Non-pigmented ciliary epithelial cell (primary cell): ENCODE results near the gene CEP170B.
A peak's percentile ranks its signal among the peaks of the same experiment; 100 is the strongest.
"Not testable (repeated sequence)": the region's sequence is repeated elsewhere in the genome, so short reads cannot be mapped to it uniquely, and the experiment has no call there.

Experiments used
- DNase-seq: peaks from one replicate; pipeline ENCODE4 v3.0.0-alpha.2; 2010; ENCODE audit warnings: low read depth

Gene CEP170B

GRCh38 chr14:104844306-104845032 is 20.6 kb upstream of the CEP170B start:
- DNase-seq = no peak

DNA sequence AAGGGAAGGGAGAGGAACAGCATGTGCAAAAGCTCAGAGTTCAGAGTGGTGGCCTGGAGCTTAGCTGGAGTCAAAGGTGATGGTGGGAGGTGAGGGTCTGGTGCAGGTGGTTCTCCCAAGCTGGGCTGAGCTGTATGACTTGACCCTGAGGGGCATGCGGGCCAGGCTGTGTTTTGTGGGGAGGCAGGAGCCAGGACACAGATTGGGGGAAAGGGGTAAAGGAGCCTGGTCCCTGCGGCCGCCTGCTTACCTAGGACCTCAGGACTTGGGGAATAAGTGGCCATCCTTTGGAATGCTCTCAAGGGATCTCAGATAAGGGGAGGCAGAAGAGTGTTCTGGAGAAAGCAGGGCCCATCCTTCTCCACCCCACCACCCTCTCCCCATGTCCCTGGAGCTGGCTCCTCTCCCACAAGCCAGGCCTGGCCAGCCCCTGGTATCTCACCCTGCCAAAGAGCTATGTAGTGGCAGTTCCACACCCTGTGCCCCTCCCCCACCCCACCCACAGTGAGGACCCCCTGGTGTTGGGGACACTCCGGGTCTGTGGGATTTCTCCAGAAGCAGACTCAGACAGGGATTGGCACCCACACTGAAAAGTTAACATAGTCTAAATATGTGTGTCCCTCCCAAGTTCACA is 19.9 kb upstream of the CEP170B start:
- no peak for DNase-seq

DNA sequence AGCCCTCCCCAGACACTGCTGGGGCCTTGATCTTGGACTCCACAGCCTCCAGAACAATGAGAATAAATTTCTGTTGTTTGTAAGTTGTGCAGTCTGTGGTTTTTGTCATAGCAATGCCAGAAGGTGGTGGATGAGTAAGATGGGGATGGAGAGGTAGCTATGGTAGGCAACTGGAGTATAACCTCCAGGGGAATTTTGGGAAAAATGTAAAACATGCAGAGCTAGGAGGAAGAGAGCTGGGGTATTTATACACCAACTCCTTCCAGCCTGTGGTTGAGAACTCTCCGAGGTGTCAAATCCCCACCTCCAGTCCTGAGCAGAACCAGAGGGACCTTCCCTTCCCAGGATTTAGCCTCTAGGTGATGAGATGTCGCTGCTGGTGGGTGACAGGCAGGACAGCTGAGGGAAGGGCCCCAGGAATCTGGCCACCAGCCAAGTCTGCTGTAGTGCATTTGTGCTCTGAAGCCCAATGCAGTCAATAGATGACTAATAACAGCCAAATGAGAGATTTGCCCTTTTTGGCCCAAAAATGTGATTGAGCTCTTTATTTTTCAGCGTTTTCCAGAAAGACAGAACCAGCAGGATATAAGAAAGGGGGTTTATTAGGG is 19.1 kb upstream of the CEP170B start:
- DNase-seq = no peak

- no peak for DNase-seq
Measured at GRCh38 chr14:104852280-104852663, 12.8 kb upstream of the CEP170B start.

GRCh38 chr14:104855532-104856090 is 9.5 kb upstream of the CEP170B start:
- DNase-seq = no peak

DNA sequence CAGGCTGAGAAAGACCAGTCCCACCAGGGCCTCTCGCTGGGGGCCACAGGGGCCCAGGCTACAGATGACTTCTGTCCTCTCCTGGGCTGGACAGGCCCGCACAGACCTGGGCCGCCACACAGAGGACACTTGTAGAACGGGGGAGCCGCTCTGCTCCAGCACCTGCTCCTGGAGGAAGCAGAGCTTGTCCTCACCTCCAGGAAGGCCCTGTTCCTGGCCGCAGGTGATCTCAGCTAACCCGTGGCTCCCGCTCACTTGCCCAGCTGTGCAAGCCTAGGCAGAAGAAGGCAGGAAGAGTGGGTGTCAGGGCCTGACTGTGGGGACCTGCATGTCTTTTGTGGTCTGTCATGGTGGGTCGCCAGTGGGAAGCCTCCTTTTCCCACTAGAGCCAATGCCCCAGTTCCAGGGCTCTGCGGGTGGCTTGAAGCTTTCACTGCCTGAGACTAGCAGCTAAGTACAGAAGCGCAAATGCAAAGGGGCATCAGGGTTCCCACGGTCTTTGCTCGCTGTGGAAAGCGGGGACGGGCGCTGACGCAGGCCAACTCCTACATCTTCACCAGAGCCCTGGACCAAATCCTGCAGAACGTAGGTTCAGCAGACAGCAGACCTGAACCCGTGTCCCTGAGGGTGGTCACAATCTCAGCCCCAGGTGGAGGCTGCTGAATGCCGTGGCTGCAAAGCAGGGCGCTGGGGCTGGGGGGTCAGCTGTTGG is 8.8 kb upstream of the CEP170B start:
- DNase-seq = no peak

GRCh38 chr14:104856869-104857860 is 7.9 kb upstream of the CEP170B start:
- DNase-seq = no peak

DNA sequence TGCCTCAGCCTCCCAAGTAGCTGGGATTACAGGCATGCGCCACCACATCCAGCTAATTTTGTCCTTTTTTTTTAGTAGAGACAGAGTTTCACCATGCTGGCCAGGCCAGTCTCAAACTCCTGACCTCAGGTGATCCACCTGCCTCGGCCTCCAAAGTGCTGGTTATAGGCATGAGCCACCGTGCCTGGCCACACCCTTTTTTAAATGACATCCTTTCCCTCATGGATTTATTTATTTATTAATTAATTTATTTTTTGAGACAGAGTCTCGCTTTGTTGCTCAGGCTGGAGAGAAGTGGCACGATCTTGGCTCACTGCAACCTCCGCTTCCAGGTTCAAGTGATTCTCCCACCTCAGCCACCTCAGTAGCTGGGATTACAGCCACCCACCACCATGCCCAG is 7.1 kb upstream of the CEP170B start:
- not testable (repeated sequence) for DNase-seq

GRCh38 chr14:104858811-104859426 is 6.1 kb upstream of the CEP170B start:
- no peak for DNase-seq

GRCh38 chr14:104859900-104860299 is 5.2 kb upstream of the CEP170B start:
- no peak for DNase-seq

DNA sequence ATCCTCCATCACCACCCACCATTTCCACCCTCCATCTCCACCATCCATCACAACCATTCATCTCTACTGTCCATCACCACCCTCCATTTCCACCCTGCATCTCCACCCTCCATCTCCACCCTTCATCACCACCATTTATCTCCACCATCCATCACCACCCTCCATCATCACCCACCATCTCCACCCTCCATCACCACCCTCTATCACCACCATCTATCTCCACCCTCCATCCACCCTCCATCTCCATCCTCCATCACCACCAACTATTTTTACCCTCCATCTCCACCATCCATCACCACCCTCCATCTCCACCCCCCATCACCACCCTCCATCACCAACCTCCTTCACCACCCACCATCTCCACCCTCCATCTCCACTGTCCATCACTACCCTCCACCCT is 4.7 kb upstream of the CEP170B start:
- DNase-seq = no peak

DNA sequence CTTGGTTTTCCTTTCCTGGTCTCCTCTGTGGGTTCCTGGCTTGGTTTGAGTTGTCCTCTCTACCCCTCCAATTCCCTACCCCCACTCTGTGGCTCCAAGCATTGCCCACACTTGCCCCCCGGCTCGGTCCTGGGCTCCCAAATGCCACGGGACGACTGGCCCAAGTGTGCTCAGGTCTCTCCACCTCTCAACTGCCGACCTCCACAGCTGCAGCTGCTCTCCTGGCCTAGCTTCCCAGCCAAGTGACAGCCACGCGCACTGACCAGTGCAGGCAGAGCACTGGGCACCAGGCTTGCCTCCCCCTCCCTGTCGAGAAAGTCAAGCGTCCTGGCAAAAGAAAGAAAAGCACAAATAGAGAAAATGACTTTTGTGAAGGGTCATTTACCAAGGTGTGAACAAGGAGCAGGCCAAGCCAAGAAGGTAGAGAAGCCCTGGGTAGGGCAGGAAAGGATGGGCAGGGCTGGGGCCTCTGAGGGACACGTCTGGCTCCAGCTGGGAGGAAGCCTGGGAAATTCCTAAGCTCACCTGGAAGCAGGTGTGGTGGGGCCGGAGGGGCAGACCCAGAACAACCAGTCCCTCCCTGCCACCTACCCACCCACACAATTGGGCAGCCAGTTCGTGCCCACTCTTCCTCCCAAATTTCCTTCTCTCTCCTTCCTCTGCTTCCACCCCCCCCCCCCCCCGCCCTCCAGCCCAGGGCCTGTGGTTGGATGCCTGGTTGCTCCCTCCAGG is 1.8 kb upstream of the CEP170B start:
- no peak for DNase-seq

DNA sequence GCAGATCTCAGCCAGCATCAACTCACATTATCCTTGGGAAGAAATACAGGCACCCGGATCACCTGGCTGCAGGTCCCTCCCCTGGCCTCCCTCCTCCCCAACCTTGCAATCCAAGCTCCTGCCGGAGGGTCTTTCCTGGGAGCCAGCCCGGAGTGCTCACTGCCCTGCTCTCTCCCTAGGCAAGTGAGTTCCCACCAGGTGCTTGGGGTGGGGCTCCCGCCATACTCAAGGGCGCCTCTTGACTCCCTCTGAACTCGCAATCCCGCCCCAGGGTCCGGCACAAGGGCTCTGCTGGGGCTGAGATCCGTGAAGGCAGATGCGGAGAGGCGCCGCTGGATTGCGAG is 1.2 kb upstream of the CEP170B start:
- no peak for DNase-seq

DNA sequence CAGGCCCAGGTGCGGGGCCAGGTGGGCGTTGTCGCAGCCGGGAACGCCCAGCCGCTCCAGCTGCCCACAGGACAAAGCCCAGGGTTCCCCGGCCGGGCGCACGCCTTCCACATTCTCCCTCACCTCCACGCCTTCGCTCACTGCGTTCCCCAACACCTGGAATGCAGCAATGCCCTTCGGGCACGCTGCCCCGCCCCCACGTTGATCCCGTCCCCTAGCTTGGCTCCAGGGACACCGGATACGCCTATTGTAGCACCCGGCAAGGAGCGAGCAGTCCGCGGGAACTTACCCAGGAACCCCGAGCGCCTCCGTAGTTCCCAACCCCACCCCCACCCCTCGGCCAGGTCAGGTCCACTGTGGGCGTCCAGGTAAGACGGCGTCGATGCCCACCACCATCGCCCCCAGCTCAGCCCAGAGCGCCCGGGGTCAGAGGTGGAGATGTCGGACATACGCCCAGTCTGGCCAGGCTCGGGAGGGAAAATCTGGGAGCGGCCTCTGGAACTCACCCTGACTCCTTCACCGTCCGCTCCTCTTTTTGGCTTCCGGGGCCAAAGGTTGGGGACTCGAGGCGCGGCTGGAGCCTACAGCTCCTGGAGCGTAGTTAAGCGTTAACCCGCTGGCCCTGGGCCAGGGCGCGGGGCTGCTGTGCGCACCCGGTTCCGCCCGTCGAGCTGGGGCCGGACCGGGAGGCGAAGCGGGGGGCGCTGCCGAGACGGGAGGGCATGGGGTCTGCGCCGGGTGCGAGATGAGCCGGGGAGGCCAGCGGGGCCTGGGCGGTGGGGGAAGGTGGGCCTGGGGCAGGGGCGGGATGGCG is 594 bp upstream of the CEP170B start:
- DNase-seq = no peak

DNA sequence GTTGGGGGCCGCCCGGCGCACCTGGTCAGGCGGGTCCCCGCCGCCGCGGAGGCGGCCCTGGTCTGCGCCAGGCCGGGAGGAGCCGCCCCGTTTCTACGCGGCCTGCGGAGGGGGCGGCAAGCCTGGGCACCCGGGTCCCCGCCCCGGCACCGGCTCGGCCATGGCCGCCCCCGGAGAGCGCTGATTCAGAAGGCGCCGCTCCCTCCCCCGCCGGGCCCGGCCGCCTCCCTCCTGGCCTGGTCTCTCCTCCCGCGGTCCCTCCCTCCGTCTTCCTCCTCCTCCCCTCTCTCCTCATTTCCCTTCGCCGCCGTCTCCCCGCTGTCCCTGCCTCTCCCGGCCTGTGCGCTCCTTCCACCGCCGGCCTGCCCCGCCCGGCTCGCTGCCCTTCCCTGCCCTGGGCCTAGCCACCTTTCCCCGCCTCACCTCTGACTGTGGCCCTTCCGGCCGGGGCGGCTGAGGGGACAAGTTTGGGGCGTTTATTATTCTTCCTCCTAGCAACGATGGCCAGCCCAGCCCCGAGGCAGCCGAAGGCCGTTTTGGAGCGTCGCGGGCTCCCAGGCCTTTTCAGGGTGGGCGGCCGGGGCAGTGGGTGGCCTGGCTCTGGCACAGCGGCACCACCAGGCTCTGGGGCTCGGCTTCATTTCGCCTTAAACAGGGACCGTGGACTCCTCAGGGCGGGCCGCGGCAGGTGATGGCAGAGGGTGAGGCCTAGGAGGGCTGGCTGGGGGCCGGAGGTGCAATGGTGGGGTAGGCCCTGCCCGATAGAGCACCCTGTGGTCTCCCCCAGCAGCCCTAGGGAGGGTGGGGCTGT is 768 bp downstream of the CEP170B start:
- peak; percentile 11 for DNase-seq

DNA sequence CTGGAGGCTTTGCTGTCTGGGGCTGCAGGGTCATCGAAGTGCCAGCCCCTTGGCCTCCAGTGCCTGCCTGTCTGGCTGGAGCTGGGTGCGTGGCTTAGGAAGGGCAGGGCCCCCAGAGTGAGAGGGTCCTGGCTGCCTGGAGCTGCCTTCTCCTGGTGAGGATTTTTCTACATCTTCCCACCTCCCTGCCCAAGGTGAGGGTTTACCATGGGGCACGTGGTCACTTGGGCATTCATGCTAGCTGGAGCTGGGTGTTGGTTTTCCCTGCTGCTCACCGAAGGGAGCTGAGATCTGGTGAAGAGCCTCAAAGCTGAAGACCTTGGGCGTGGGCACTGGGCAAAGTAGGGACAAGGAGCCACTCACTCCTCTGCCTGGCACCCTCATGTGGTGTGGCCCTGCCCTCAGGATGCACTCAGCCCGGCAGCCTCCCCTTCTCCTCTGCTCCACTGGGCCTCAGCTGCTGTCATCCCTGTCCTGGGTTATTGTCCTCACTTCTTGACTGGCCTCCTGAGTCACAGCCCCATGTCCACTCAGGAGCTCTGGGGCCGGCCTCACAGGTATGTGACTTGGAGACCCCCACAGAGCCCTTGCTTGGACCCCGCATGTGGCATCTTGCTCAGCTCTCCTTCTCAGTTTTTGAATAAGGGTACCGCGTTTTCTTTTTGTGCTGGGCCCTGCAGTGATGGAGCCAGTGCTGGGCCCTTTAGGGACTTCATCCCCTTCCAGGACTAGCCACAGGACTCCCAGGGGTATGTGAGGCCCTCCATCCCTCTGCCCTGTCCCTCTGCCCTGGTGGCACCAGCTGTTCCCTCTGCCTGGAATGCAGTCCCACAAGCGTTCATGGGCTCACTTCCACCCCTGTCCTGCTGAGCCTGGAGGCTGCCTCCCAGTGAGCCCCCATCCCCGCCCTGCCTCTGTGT is 1.6 kb downstream of the CEP170B start:
- DNase-seq = no peak

DNA sequence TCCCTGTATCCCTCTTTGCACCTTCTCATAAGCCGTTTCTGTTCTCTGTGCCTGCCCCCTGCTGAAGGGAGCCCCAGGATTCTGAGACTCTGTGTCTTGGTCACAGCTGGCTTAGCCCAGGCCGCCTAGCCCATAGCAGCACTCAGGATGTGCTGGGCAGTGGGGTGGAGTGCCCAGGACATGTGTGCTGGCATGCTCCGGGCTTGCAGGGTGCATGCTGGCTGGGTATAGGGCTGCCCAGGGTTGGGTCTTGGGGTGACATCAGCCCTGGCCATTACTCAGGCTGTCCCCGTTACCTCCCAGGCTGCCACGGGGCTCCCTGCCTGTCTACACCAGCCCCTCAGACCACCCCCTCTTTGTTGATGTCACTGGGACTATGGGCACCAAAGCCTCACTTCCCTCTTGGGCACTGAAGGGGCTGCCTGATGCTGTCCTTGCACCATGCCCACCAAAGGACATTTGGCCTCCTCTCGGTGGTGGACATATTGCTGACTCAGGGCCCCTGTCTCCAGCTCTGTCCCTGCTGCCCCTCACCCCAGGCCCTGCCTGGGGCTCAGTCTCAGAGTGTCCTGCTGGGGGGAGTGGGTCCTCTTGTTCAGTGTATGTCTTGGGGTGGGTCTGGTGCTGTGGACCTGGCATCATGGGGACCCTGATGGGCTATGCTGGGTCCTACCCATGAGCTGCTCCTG is 2.4 kb downstream of the CEP170B start:
- no peak for DNase-seq
